Stomach (tissue), 4 donors: ENCODE results near the gene TEAD2.

Source experiments
- CTCF ChIP-seq, 7 experiments: fragments of 450-650 bp in 4 of 7; fragments of 200-600 bp in 3 of 7; sonication (generic) in 3 of 7; IDR thresholded peaks; one replicate each; pipeline ENCODE4 v1.5.1; 2016 to 2019; ENCODE audit warnings: antibody characterized with exemption in 7 of 7, control low read depth in 2 of 7, mild to moderate bottlenecking in 1 of 7
- POLR2A ChIP-seq, 4 donors: fragments of 450-650 bp; IDR thresholded peaks; one replicate each; pipeline ENCODE4 v1.6.1; 2016; ENCODE audit warnings: antibody characterized with exemption in 4 of 4, control low read depth in 2 of 4, mild to moderate bottlenecking in 1 of 4, moderate library complexity in 1 of 4

GRCh38 chr19:49411681-49412326 lies 49.6 kb upstream of the TEAD2 start:
- TF ChIP-seq CTCF (IDR thresholded peaks at IDR 0.05) (no peak), POLR2A (IDR thresholded peaks at IDR 0.05) (no peak)
